GM12878 (cell line): ENCODE measurements around the gene ANKRD11. TPM values are rescaled to one million over a fixed set of nuclear protein-coding genes. Genes with fewer than 3 reads are reported as not detected.

ENCODE experiments used
- ATAC-seq: fragments of 200-7000 bp; cut with Tn5 transposase; 3 replicates; pipeline ENCODE4 v1.9.1; 2020; ENCODE audit warnings: mild to moderate bottlenecking, moderate library complexity
- BruUV-seq: library from RNA; stranded (reverse); fragments of 400-500 nt; replicated peaks from 2 replicates; lab custom pipeline; 2021; lab: Mats Ljungman, UMichigan
- CTCF ChIA-PET: fragments of 300-600 bp; sonication (Branson Sonifier 250); formaldehyde crosslinking; extraction: SDS; loops from one replicate; lab custom pipeline; 2021; ENCODE audit warnings: inconsistent platforms; lab: Yijun Ruan, JAX
- POLR2A ChIA-PET: fragments of 350-600 bp; formaldehyde crosslinking; extraction: SDS; loops from one replicate; lab custom pipeline; 2021; ENCODE audit warnings: inconsistent platforms; lab: Charles Lee
- RAD21 ChIA-PET: fragments of 300-600 bp; sonication (Branson Sonifier 250); formaldehyde crosslinking; loops from one replicate; lab custom pipeline; 2023; ENCODE audit warnings: antibody characterized with exemption; ENCODE audit not compliant: unreplicated experiment; lab: Charles Lee
- SMC1A ChIA-PET: fragments of 300-600 bp; sonication (Branson Sonifier 250); formaldehyde crosslinking; loops from one replicate; lab custom pipeline; 2023; ENCODE audit not compliant: unreplicated experiment, uncharacterized antibody; lab: Charles Lee
- DNase-seq: peaks from one replicate; pipeline ENCODE4 v3.0.0-alpha.2; 2011; ENCODE audit warnings: low read depth, low spot score
- FAIRE-seq: peaks from 3 replicates; lab custom pipeline; 2011; peaks lifted over from hg19 to GRCh38; lab: Jason Lieb, UNC
- H2AFZ ChIP-seq: 2 replicates; pipeline ENCODE4 v1.6.0; 2011; ENCODE audit warnings: low read depth, low read length, control low read depth; ENCODE audit not compliant: control insufficient read depth
- H3K27ac ChIP-seq: 2 replicates; pipeline ENCODE4 v1.5.1; 2011; ENCODE audit warnings: control low read depth; ENCODE audit not compliant: control insufficient read depth, insufficient read depth
- H3K27me3 ChIP-seq, 2 experiments: replicated peaks in 1 of 2; 2 replicates each; pipeline versions ENCODE4 v1.6.0 to v1.6.1; 2011; ENCODE audit warnings: low read length in 1 of 2; ENCODE audit not compliant: control insufficient read depth in 2 of 2, insufficient read depth in 2 of 2
- H3K36me3 ChIP-seq, 2 experiments: 2 replicates each; pipeline ENCODE4 v1.5.1; 2011; ENCODE audit warnings: low read length in 1 of 2; ENCODE audit not compliant: control insufficient read depth in 2 of 2, insufficient read depth in 2 of 2
- H3K4me1 ChIP-seq: 2 replicates; pipeline ENCODE4 v1.6.1; 2011; ENCODE audit warnings: mild to moderate bottlenecking, low read length, moderate library complexity, mixed read lengths; ENCODE audit not compliant: control insufficient read depth, insufficient read depth
- H3K4me2 ChIP-seq: 2 replicates; pipeline ENCODE4 v1.6.0; 2011; ENCODE audit warnings: control low read depth; ENCODE audit not compliant: control insufficient read depth, insufficient read depth
- H3K4me3 ChIP-seq: fragments of 200-600 bp; sonication (generic); 2 replicates; pipeline ENCODE4 v1.5.1; 2016
- H3K79me2 ChIP-seq: 2 replicates; pipeline ENCODE4 v1.6.0; 2011; ENCODE audit warnings: low read length; ENCODE audit not compliant: control insufficient read depth, insufficient read depth
- H3K9ac ChIP-seq: 2 replicates; pipeline ENCODE4 v1.8.0; 2011; ENCODE audit warnings: low read length, control low read depth, mixed read lengths; ENCODE audit not compliant: control insufficient read depth, insufficient read depth
- H3K9me3 ChIP-seq: replicated peaks from 3 replicates; pipeline ENCODE4 v1.5.1; 2011; ENCODE audit warnings: mild to moderate bottlenecking, low read length; ENCODE audit not compliant: control insufficient read depth, insufficient read depth
- H4K20me1 ChIP-seq: 2 replicates; pipeline ENCODE4 v1.6.0; 2011; ENCODE audit not compliant: control insufficient read depth, insufficient read depth
- BACH1 ChIP-seq: fragments of 450-650 bp; IDR thresholded peaks from 2 replicates; pipeline ENCODE4 v1.6.1; 2017; ENCODE audit warnings: mild to moderate bottlenecking, borderline replicate concordance
- EED ChIP-seq: sonication (generic); IDR thresholded peaks from 2 replicates; pipeline ENCODE4 v1.6.1; 2016; ENCODE audit warnings: antibody characterized with exemption, low read depth
- HSF1 ChIP-seq: fragments of 150-350 bp; IDR thresholded peaks from 2 replicates; pipeline ENCODE4 v1.6.1; 2014; ENCODE audit warnings: mild to moderate bottlenecking, low read depth, low read length
- IRF4 ChIP-seq: IDR thresholded peaks from 2 replicates; pipeline ENCODE4 v1.6.1; 2011; ENCODE audit warnings: low read depth, low read length
- KLF5 ChIP-seq: fragments of 450-650 bp; IDR thresholded peaks from 2 replicates; pipeline ENCODE4 v1.6.1; 2014; ENCODE audit warnings: mild to moderate bottlenecking; ENCODE audit not compliant: partially characterized antibody
- MEF2A ChIP-seq: IDR thresholded peaks from 2 replicates; pipeline ENCODE4 v1.6.1; 2011; ENCODE audit warnings: low read depth, mild to moderate bottlenecking, low read length, moderate library complexity; ENCODE audit not compliant: insufficient read depth
- MXI1 ChIP-seq: fragments of 150-350 bp; IDR thresholded peaks from 2 replicates; pipeline ENCODE4 v1.6.1; 2011; ENCODE audit warnings: low read depth, mild to moderate bottlenecking, inconsistent platforms, low read length, improper control_type of control experiment
- SMAD5 ChIP-seq: IDR thresholded peaks from 2 replicates; pipeline ENCODE4 v1.6.1; 2016; ENCODE audit warnings: antibody characterized with exemption, low read depth
- STAT1 ChIP-seq: fragments of 450-650 bp; conservative IDR thresholded peaks from 2 replicates; pipeline ENCODE4 v1.6.1; 2014; ENCODE audit warnings: antibody characterized with exemption, mild to moderate bottlenecking
- ZBTB33 ChIP-seq: fragments of 450-650 bp; IDR thresholded peaks from 2 replicates; pipeline ENCODE4 v1.6.1; 2017; ENCODE audit warnings: mild to moderate bottlenecking
- ZNF384 ChIP-seq: IDR thresholded peaks from 2 replicates; pipeline ENCODE4 v1.6.1; 2012; ENCODE audit warnings: low read depth, mild to moderate bottlenecking, low read length, improper control_type of control experiment, borderline replicate concordance
- WGBS: methylation state at CpG from one replicate; pipeline ENCODE4 v1.1.6; 2016; ENCODE audit warnings: low lambda C conversion rate; ENCODE audit not compliant: insufficient replicate concordance, insufficient coverage; ENCODE audit errors: missing lambda C conversion rate; 5-methylcytosine and 5-hydroxymethylcytosine counted together
- in situ Hi-C: fragments of 300-500 bp; cut with MboI; formaldehyde crosslinking; loops from 9 replicates; pipeline ENCODE4 v1.14.3; 2018; ENCODE audit warnings: mixed read lengths
- intact Hi-C: fragments of 100-400 bp; cut with micrococcal nuclease; formaldehyde crosslinking; loops from one replicate; pipeline ENCODE4 v1.14.2; 2022; ENCODE audit not compliant: unreplicated experiment
- polyA plus RNA-seq, 11 experiments: library from polyadenylated mRNA; depleted of rRNA in 4 of 11; unstranded in 6 of 11; stranded (reverse) in 5 of 11; fragments of >200 nt; fragmentation: Nextera tagmentation in 4 of 11; fragmentation: Illumina TruSeq in 1 of 11; extraction: Ambion mirVana in 4 of 11; extraction: Trizol in 1 of 11; gene quantifications; 1 replicate in 1 of 11; 2 replicates in 10 of 11; pipeline versions ENCODE4 v1.2.1 to v1.2.3, GENCODE V29; 2011 to 2016; ENCODE audit warnings: inconsistent platforms in 2 of 11, missing spikeins in 2 of 11, low read depth in 1 of 11
- total RNA-seq, 4 experiments: library from RNA; depleted of rRNA in 3 of 4; stranded (reverse); fragments of >200 nt in 3 of 4; fragmentation: Illumina TruSeq in 1 of 4; extraction: Trizol in 1 of 4; gene quantifications; 2 replicates each; pipeline versions ENCODE4 v1.2.1 to v1.2.3, GENCODE V29; 2013 to 2021
- TF ChIP-seq, protein P1 (sequence below): fragments of 450-650 bp; conservative IDR thresholded peaks from 2 replicates; pipeline ENCODE4 v1.6.1; 2017; ENCODE audit warnings: mild to moderate bottlenecking, moderate library complexity

Gene ANKRD11
- total and polyA plus RNA-seq, 10 of the 15 experiments (the other 5 are each of a cell fraction or from before 2014, with no cell fraction given): 5.1 to 103 (median 27.4) TPM

DNA sequence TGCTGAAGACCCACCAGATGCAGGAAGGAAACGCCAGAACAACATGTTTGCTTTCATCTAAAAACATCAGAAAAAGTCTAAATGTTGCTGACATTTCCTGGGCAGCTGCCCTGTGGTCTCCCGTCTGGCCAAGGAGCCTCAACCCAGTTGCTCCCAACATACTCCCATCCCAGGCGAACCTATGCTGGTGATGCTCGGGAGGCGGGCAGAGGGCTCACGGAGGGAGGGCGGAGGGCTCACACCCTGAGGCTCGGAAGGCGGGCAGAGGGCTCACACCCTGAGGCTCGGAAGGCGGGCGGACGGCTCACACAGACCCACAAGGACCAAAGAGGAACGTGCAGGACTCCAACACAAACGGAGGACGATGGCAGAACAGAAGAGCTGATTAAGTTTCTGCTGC lies 135.4 kb downstream of the ANKRD11 start:
- ChIA-PET RAD21 (no interaction called here), CTCF (interaction anchor here (1.1 kb wide), 1 partner anchor 80 kb away, joined by 3 read pairs; no protein-coding TSS in a partner anchor), POLR2A (no interaction called here), SMC1A (no interaction called here)
- H3K27me3 ChIP-seq: no peaks in the 10 kb centered on the region
- no peak overlapping the region for H2AFZ ChIP-seq
- peaks cover 38% of the 10 kb centered on the region for H3K4me1 ChIP-seq
- no peaks in the 10 kb centered on the region for H3K9me3 ChIP-seq
- in situ Hi-C loops: no loop called here
- no peak for FAIRE-seq
- no TSS peak for BruUV-seq
- no peak overlapping the region for H3K9ac ChIP-seq
- no peak for TF ChIP-seq ZBTB33
- no peak for TF ChIP-seq EED
- TF ChIP-seq MXI1: no peak
- TF ChIP-seq STAT1: no peak
- peaks cover 9 to 18% of the 10 kb centered on the region in 2 experiments; a peak in 3 of 4 replicates for H3K36me3 ChIP-seq
- H4K20me1 ChIP-seq: peaks cover 18% of the 10 kb centered on the region; the same call in 1 of the 2 replicates
- H3K4me2 ChIP-seq: no peak overlapping the region
- peaks cover 88% of the 10 kb centered on the region for H3K79me2 ChIP-seq
- DNase-seq: no peak
- H3K4me3 ChIP-seq: no peak overlapping the region
- H3K27ac ChIP-seq: no peak overlapping the region
- WGBS: 95% methylated on average over 16 of the region's 16 CpGs
- ATAC-seq: no peak
- intact Hi-C loops: no loop called here

DNA sequence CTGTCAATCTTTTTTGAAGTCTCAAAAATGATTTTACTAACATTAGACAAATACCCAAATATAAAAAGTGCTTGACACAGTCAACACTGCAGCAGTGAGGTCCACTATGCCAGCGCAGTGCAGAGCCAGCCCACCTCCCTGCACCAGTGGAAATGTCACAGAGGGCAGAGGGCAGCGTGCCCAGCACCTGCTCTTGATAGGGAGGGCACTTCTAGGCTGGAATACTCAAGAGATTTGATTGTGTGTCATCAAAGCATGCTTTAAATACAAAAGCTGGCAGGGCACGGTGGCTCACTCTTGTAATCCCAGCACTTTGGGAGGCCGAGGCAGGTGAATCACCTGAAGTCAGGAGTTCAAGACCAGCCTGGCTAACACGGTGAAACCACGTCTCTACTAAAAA lies 136.0 kb downstream of the ANKRD11 start:
- no peaks in the 10 kb centered on the region for H3K9me3 ChIP-seq
- SMC1A ChIA-PET: no interaction called here
- H4K20me1 ChIP-seq: peaks cover 20% of the 10 kb centered on the region; the same call in 1 of the 2 replicates
- no peak overlapping the region for H3K27ac ChIP-seq
- RAD21 ChIA-PET: no interaction called here
- in situ Hi-C loops (no loop called here), intact Hi-C loops (no loop called here)
- H3K36me3 ChIP-seq: peaks cover 9 to 17% of the 10 kb centered on the region in 2 experiments; a peak in 3 of 4 replicates
- H2AFZ ChIP-seq: no peak overlapping the region
- FAIRE-seq: no peak
- DNase-seq: no peak
- no peak for ATAC-seq
- peaks cover 88% of the 10 kb centered on the region for H3K79me2 ChIP-seq
- H3K4me3 ChIP-seq: no peak overlapping the region
- CTCF ChIA-PET: no interaction called here
- no peak overlapping the region for H3K9ac ChIP-seq
- 99% methylated on average over 6 of the region's 6 CpGs for WGBS
- POLR2A ChIA-PET: no interaction called here
- BruUV-seq: no TSS peak
- H3K27me3 ChIP-seq: no peaks in the 10 kb centered on the region
- H3K4me2 ChIP-seq: no peak overlapping the region
- peaks cover 36% of the 10 kb centered on the region for H3K4me1 ChIP-seq
- TF ChIP-seq EED (no peak), HSF1 (no peak), IRF4 (no peak), ZNF384 (no peak), KLF5 (no peak), SMAD5 (no peak), MEF2A (no peak), BACH1 (no peak)
- TF ChIP-seq, protein P1, sequence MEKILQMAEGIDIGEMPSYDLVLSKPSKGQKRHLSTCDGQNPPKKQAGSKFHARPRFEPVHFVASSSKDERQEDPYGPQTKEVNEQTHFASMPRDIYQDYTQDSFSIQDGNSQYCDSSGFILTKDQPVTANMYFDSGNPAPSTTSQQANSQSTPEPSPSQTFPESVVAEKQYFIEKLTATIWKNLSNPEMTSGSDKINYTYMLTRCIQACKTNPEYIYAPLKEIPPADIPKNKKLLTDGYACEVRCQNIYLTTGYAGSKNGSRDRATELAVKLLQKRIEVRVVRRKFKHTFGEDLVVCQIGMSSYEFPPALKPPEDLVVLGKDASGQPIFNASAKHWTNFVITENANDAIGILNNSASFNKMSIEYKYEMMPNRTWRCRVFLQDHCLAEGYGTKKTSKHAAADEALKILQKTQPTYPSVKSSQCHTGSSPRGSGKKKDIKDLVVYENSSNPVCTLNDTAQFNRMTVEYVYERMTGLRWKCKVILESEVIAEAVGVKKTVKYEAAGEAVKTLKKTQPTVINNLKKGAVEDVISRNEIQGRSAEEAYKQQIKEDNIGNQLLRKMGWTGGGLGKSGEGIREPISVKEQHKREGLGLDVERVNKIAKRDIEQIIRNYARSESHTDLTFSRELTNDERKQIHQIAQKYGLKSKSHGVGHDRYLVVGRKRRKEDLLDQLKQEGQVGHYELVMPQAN: no peak
